ENCODE data around the gene MAP7.

MAP7 gene

GRCh38 chr6:136517582-136517981 lies 32.6 kb downstream of the MAP7 start:
- no peak overlapping the region for H3K4me3 ChIP-seq (ENCODE audit: low read depth, low read length)
- TF ChIP-seq CTCF (IDR thresholded peaks at IDR 0.05; ENCODE audit: low read depth, low read length): no peak

- TF ChIP-seq CTCF (IDR thresholded peaks at IDR 0.05; ENCODE audit: low read depth, low read length): no peak
- H3K4me3 ChIP-seq (ENCODE audit: low read depth, low read length): no peak overlapping the region
Observed at GRCh38 chr6:136517002-136517401, 33.2 kb downstream of the MAP7 start.

- H3K4me3 ChIP-seq (ENCODE audit: low read depth, low read length): no peak overlapping the region
- no peak for TF ChIP-seq CTCF (IDR thresholded peaks at IDR 0.05; ENCODE audit: low read depth, low read length)
Observed at GRCh38 chr6:136514591-136514990, 35.6 kb downstream of the MAP7 start.

- H3K4me3 ChIP-seq (ENCODE audit: low read depth, low read length): no peak overlapping the region
- no peak for TF ChIP-seq CTCF (IDR thresholded peaks at IDR 0.05; ENCODE audit: low read depth, low read length)
Observed at GRCh38 chr6:136511926-136512325, 38.3 kb downstream of the MAP7 start.

GRCh38 chr6:136511397-136511796 lies 38.8 kb downstream of the MAP7 start:
- TF ChIP-seq CTCF (IDR thresholded peaks at IDR 0.05; ENCODE audit: low read depth, low read length): no peak
- no peak overlapping the region for H3K4me3 ChIP-seq (ENCODE audit: low read depth, low read length)

GRCh38 chr6:136510782-136511181 lies 39.4 kb downstream of the MAP7 start:
- H3K4me3 ChIP-seq (ENCODE audit: low read depth, low read length): no peak overlapping the region
- no peak for TF ChIP-seq CTCF (IDR thresholded peaks at IDR 0.05; ENCODE audit: low read depth, low read length)

GRCh38 chr6:136510299-136510698 lies 39.9 kb downstream of the MAP7 start:
- TF ChIP-seq CTCF (IDR thresholded peaks at IDR 0.05; ENCODE audit: low read depth, low read length): no peak
- H3K4me3 ChIP-seq (ENCODE audit: low read depth, low read length): no peak overlapping the region
